HepG2 (cell line): ENCODE results near the gene CCL27. TPM values are rescaled to one million over a fixed set of nuclear protein-coding genes. Genes with fewer than 3 reads are reported as not detected.

Source experiments
- CHD4 ChIP-seq: fragments of 200-600 bp; sonication (generic); IDR thresholded peaks from 2 replicates; pipeline ENCODE4 v1.7.0; 2017; ENCODE audit warnings: mild to moderate bottlenecking, low read length, borderline replicate concordance
- MIXL1 ChIP-seq: IDR thresholded peaks from 2 replicates; pipeline ENCODE4 v1.6.1; 2016
- ZNF510 ChIP-seq: sonication (generic); formaldehyde crosslinking; IDR thresholded peaks from 2 replicates; pipeline ENCODE4 v1.4.0; 2020; ENCODE audit warnings: low read depth, mild to moderate bottlenecking, missing genetic modification reagents
- ZNF644 ChIP-seq: IDR thresholded peaks from 2 replicates; pipeline ENCODE4 v1.6.1; 2016; ENCODE audit warnings: low read depth
- ZNF878 ChIP-seq: sonication (generic); formaldehyde crosslinking; IDR thresholded peaks from 2 replicates; pipeline ENCODE4 v1.8.1; 2023; ENCODE audit warnings: mild to moderate bottlenecking, missing genetic modification reagents, moderate library complexity
- polyA plus RNA-seq, 8 experiments: library from polyadenylated mRNA; depleted of rRNA in 3 of 8; stranded (reverse) in 7 of 8; unstranded in 1 of 8; fragments of >200 nt; fragmentation: Illumina TruSeq in 4 of 8; extraction: Trizol in 4 of 8; gene quantifications; 2 replicates each; pipeline versions ENCODE4 v1.2.1 to v1.2.3, GENCODE V29; 2011 to 2016; ENCODE audit warnings: low read depth in 4 of 8, missing spikeins in 1 of 8, mixed read lengths in 1 of 8; ENCODE audit not compliant: insufficient read depth in 1 of 8
- total RNA-seq, 5 experiments: library from RNA; depleted of rRNA; stranded (reverse); fragments of >200 nt; fragmentation: Illumina TruSeq; extraction: Trizol; gene quantifications; 2 replicates each; pipeline ENCODE4 v1.2.3, GENCODE V29; 2016; ENCODE audit warnings: low read depth in 1 of 5
- TF ChIP-seq, protein P1 (sequence below): sonication (generic); formaldehyde crosslinking; IDR thresholded peaks from 2 replicates; pipeline ENCODE4 v1.9.0; 2022; ENCODE audit warnings: missing genetic modification reagents, mild to moderate bottlenecking, borderline replicate concordance
- TF ChIP-seq, protein P2 (sequence below): sonication (generic); formaldehyde crosslinking; IDR thresholded peaks from 2 replicates; pipeline ENCODE4 v1.4.0; 2020; ENCODE audit warnings: missing genetic modification reagents

Gene CCL27
- total and polyA plus RNA-seq, 2 of the 13 experiments (the other 11 are each of a cell fraction or from before 2014, with no cell fraction given), result not detected

DNA sequence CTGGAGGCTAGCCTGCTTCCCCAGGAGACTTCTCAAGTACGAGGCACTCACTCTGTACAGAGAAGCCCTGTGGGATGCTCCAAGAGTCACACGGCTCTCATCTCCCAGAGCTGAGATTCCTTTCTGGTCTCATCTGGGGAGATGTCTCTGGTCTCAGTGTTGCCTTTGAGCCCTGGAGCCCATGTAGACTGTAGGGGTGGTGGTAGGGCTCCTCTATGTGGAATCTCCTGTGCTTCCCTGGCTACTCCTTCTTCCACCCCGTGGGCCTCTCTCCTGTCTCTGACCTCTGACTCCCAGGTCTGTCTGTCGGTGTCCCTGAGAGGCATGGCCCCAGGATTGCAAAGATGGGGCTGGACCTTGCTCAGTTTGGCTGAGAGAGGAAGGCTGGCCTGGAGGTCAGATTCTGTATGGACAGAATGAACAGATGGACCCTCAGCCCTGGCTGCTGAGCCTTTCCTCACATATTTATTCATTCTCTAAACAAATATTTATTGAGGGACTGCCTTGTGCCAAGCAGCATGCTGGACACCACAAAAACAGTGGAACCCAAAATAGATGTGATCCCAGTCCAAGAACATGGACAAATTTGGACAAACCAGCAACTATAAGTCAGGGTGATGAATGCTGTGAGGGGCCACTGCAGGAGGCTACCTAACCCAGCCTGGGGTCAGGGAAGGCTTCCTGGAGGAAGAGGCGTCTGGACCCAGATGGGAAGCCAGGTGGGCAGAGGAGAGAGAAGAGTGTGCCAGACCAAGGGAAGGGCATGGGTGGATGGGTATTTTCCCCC is 26.1 kb upstream of the CCL27 start (continued):
- TF ChIP-seq, protein P1, sequence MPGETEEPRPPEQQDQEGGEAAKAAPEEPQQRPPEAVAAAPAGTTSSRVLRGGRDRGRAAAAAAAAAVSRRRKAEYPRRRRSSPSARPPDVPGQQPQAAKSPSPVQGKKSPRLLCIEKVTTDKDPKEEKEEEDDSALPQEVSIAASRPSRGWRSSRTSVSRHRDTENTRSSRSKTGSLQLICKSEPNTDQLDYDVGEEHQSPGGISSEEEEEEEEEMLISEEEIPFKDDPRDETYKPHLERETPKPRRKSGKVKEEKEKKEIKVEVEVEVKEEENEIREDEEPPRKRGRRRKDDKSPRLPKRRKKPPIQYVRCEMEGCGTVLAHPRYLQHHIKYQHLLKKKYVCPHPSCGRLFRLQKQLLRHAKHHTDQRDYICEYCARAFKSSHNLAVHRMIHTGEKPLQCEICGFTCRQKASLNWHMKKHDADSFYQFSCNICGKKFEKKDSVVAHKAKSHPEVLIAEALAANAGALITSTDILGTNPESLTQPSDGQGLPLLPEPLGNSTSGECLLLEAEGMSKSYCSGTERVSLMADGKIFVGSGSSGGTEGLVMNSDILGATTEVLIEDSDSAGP (CRISPR knock-in tag), result peak; percentile 36; the same call in 1 of the 2 replicates
- TF ChIP-seq ZNF878 (CRISPR knock-in tag), result no peak
- no peak for TF ChIP-seq ZNF510 (CRISPR knock-in tag)
- 0 out of 2 replicates have a peak, but pooled peaks have one; percentile 21 for TF ChIP-seq CHD4
- TF ChIP-seq, protein P2, sequence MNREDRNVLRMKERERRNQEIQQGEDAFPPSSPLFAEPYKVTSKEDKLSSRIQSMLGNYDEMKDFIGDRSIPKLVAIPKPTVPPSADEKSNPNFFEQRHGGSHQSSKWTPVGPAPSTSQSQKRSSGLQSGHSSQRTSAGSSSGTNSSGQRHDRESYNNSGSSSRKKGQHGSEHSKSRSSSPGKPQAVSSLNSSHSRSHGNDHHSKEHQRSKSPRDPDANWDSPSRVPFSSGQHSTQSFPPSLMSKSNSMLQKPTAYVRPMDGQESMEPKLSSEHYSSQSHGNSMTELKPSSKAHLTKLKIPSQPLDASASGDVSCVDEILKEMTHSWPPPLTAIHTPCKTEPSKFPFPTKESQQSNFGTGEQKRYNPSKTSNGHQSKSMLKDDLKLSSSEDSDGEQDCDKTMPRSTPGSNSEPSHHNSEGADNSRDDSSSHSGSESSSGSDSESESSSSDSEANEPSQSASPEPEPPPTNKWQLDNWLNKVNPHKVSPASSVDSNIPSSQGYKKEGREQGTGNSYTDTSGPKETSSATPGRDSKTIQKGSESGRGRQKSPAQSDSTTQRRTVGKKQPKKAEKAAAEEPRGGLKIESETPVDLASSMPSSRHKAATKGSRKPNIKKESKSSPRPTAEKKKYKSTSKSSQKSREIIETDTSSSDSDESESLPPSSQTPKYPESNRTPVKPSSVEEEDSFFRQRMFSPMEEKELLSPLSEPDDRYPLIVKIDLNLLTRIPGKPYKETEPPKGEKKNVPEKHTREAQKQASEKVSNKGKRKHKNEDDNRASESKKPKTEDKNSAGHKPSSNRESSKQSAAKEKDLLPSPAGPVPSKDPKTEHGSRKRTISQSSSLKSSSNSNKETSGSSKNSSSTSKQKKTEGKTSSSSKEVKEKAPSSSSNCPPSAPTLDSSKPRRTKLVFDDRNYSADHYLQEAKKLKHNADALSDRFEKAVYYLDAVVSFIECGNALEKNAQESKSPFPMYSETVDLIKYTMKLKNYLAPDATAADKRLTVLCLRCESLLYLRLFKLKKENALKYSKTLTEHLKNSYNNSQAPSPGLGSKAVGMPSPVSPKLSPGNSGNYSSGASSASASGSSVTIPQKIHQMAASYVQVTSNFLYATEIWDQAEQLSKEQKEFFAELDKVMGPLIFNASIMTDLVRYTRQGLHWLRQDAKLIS (CRISPR knock-in tag), result no peak
- peak; percentile 44; the same call in 1 of the 2 replicates for TF ChIP-seq MIXL1
- TF ChIP-seq ZNF644 (CRISPR knock-in tag), result peak; percentile 91; the same call in 1 of the 2 replicates
